CD4-positive, alpha-beta memory T cell (primary cell): ENCODE results near the gene RNF180. TPM values are rescaled to one million over a fixed set of nuclear protein-coding genes. Genes with fewer than 3 reads are reported as not detected.
"Not testable (repeated sequence)": the region's sequence is repeated elsewhere in the genome, so short reads cannot be mapped to it uniquely, and the experiment has no call there.

Experiments
- CTCF ChIA-PET: fragments of 350-600 bp; sonication (Branson Sonifier 250); formaldehyde crosslinking; loops from one replicate; lab custom pipeline; 2021; ENCODE audit warnings: inconsistent platforms; ENCODE audit not compliant: partially characterized antibody; lab: Charles Lee
- POLR2A ChIA-PET: fragments of 350-600 bp; sonication (Branson Sonifier 250); formaldehyde crosslinking; loops from one replicate; lab custom pipeline; 2021; ENCODE audit not compliant: partially characterized antibody; lab: Charles Lee
- DNase-seq, 5 donors: peaks; one replicate each; pipeline versions ENCODE4 v3.0.0 to v3.0.0-alpha.2; 2020 to 2022; ENCODE audit warnings: mixed read lengths in 1 of 5
- H3K27ac ChIP-seq: one replicate; pipeline ENCODE4 v1.7.0; 2013; ENCODE audit warnings: low read depth, low read length
- H3K27me3 ChIP-seq: 2 replicates; pipeline ENCODE4 v1.7.0; 2013; ENCODE audit warnings: mild to moderate bottlenecking, low read length, moderate library complexity; ENCODE audit not compliant: insufficient read depth
- H3K36me3 ChIP-seq: 2 replicates; pipeline ENCODE4 v1.7.0; 2013; ENCODE audit warnings: mild to moderate bottlenecking, low read length, moderate library complexity; ENCODE audit not compliant: insufficient read depth
- H3K4me1 ChIP-seq: 2 replicates; pipeline ENCODE4 v1.7.0; 2013; ENCODE audit warnings: mild to moderate bottlenecking, low read length, moderate library complexity; ENCODE audit not compliant: insufficient read depth
- H3K4me3 ChIP-seq, 2 donors: one replicate each; pipeline ENCODE4 v1.7.0; 2013; ENCODE audit warnings: low read length in 2 of 2, mild to moderate bottlenecking in 1 of 2
- H3K9me3 ChIP-seq, 2 donors: one replicate each; pipeline ENCODE4 v1.7.0; 2013; ENCODE audit warnings: low read length in 2 of 2, control low read depth in 1 of 2; ENCODE audit not compliant: control insufficient read depth in 1 of 2
- H3K27ac Mint-ChIP-seq, 7 donors: one replicate each; pipeline ENCODE4 v1.8.0; 2020 to 2021; ENCODE audit warnings: mixed read lengths in 7 of 7, mild to moderate bottlenecking in 6 of 7, inconsistent platforms in 3 of 7, moderate library complexity in 3 of 7
- H3K27me3 Mint-ChIP-seq, 2 donors: one replicate each; pipeline ENCODE4 v1.8.0; 2020 to 2021; ENCODE audit warnings: mixed read lengths in 2 of 2
- H3K36me3 Mint-ChIP-seq, 2 donors: one replicate each; pipeline ENCODE4 v1.8.0; 2020 to 2021; ENCODE audit warnings: mixed read lengths in 2 of 2, inconsistent platforms in 1 of 2, mild to moderate bottlenecking in 1 of 2
- H3K4me1 Mint-ChIP-seq, 4 donors: one replicate each; pipeline ENCODE4 v1.8.0; 2020 to 2021; ENCODE audit warnings: mixed read lengths in 4 of 4, mild to moderate bottlenecking in 1 of 4
- H3K4me3 Mint-ChIP-seq, 8 donors: one replicate each; pipeline ENCODE4 v1.8.0; 2020 to 2021; ENCODE audit warnings: mixed read lengths in 8 of 8, mild to moderate bottlenecking in 7 of 8, moderate library complexity in 6 of 8, inconsistent platforms in 3 of 8
- H3K9me3 Mint-ChIP-seq, 8 donors: one replicate each; pipeline ENCODE4 v1.8.0; 2020 to 2021; ENCODE audit warnings: mixed read lengths in 8 of 8, mild to moderate bottlenecking in 5 of 8, inconsistent platforms in 3 of 8, moderate library complexity in 1 of 8
- intact Hi-C: fragments of 100-400 bp; cut with micrococcal nuclease; formaldehyde crosslinking; loops from one replicate; pipeline ENCODE4 v1.15.1; 2023
- polyA plus RNA-seq, 2 donors: library from polyadenylated mRNA; unstranded; fragments of 300-500 nt; fragmentation: Illumina TruSeq; gene quantifications; one replicate each; pipeline ENCODE4 v1.2.3, GENCODE V29; 2021
- total RNA-seq, 2 experiments: library from RNA; stranded (reverse); gene quantifications; one replicate each; pipeline ENCODE4 v1.2.3, GENCODE V29; 2021

RNF180 gene
- total and polyA plus RNA-seq, 4 experiments from 2014 or later, result not detected

DNA sequence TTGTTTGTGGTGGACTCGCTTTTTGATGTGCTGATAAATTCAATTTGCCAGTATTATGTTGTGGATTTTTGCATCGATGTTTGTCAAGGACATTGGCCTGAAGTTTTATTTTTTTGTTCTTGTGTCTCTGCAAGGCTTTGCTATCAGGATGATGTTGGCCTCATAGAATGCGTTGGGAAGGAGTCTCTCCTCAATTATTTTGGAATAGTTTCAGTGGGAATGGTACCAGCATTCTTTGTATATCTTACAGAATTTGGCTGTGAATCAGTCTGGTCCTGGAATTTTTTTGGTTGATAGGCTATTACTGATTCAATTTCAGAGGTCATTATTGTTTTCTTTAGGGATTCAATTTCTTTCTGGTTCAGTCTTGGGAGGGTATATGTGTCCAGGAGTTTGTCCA lies 198.8 kb downstream of the RNF180 start:
- H3K27ac ChIP-seq, result no peak overlapping the region
- peaks cover 0 to 33% (median 12%) of the 10 kb centered on the region in 8 donors for H3K9me3 Mint-ChIP-seq
- ChIA-PET CTCF (no interaction called here), POLR2A (no interaction called here)
- DNase-seq, result no peak
- no peaks in the 10 kb centered on the region for H3K36me3 ChIP-seq
- no peaks in the 10 kb centered on the region for H3K4me1 ChIP-seq
- intact Hi-C loops, result no loop called here
- no peak overlapping the region for H3K27ac Mint-ChIP-seq
- H3K27me3 ChIP-seq, result no peaks in the 10 kb centered on the region
- H3K36me3 Mint-ChIP-seq, result no peaks in the 10 kb centered on the region
- no peaks in the 10 kb centered on the region for H3K4me1 Mint-ChIP-seq
- no peak overlapping the region for H3K4me3 ChIP-seq
- no peak overlapping the region for H3K4me3 Mint-ChIP-seq
- H3K9me3 ChIP-seq, result no peaks in the 10 kb centered on the region
- no peaks in the 10 kb centered on the region for H3K27me3 Mint-ChIP-seq

DNA sequence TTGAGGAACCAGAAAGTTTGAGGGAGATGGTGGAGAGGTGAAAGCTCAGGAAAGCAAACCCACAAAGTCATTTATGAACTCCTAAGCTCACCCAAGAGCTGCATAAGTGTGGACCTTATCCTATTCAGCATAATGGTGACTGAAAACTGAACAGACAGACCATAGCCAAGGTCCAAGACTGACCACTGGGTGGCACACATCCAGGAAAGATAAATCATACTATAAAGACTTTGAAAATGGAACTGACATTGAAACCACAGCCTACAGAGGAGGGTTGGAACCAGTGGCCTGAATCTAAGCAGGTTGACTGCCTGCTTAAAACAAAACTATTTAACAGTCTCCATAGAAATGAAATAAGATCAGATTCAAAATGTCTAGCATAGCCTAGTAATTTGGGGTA lies 219.1 kb downstream of the RNF180 start:
- ChIA-PET CTCF (no interaction called here), POLR2A (no interaction called here)
- H3K4me1 ChIP-seq, result no peaks in the 10 kb centered on the region
- H3K27me3 Mint-ChIP-seq, result no peaks in the 10 kb centered on the region
- no peaks in the 10 kb centered on the region for H3K36me3 ChIP-seq
- H3K36me3 Mint-ChIP-seq, result no peaks in the 10 kb centered on the region
- H3K4me1 Mint-ChIP-seq, result no peaks in the 10 kb centered on the region
- no peaks in the 10 kb centered on the region for H3K9me3 ChIP-seq
- intact Hi-C loops, result no loop called here
- no peak overlapping the region for H3K27ac Mint-ChIP-seq
- H3K27me3 ChIP-seq, result no peaks in the 10 kb centered on the region
- H3K4me3 ChIP-seq, result no peak overlapping the region
- DNase-seq, result no peak
- H3K9me3 Mint-ChIP-seq, result peaks cover 0 to 4% (median under 1%) of the 10 kb centered on the region in 8 donors
- H3K4me3 Mint-ChIP-seq, result no peak overlapping the region
- H3K27ac ChIP-seq, result no peak overlapping the region

DNA sequence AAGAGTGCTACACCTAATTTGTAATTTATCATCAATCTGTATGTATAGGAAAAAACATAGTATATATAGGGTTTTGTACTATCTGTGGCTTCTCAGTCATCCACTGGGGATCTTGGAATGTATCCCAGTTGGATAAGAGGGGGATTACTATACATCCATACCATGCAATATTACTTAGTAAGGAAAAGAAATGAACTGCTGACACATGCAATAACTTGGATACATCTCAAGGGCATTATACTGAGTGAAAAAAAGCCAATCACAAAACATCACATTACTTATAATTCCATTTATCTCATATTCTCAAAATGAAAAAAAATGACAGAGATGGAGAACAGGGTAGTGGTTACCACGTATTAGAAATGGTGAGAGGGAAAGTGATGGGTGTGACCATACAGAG lies 231.9 kb downstream of the RNF180 start:
- Histone ChIP-seq H3K36me3 (no peaks in the 10 kb centered on the region), H3K4me3 (no peak overlapping the region), H3K9me3 (no peaks in the 10 kb centered on the region), H3K27me3 (no peaks in the 10 kb centered on the region), H3K4me1 (no peaks in the 10 kb centered on the region), H3K27ac (no peak overlapping the region)
- Mint-ChIP-seq H3K27me3 (no peaks in the 10 kb centered on the region), H3K36me3 (no peaks in the 10 kb centered on the region), H3K4me3 (no peak overlapping the region), H3K27ac (no peak overlapping the region), H3K4me1 (no peaks in the 10 kb centered on the region), H3K9me3 (peaks cover 0 to 11% (median 6%) of the 10 kb centered on the region in 8 donors)
- DNase-seq, result no peak
- POLR2A ChIA-PET, result no interaction called here
- CTCF ChIA-PET, result no interaction called here
- intact Hi-C loops, result no loop called here

DNA sequence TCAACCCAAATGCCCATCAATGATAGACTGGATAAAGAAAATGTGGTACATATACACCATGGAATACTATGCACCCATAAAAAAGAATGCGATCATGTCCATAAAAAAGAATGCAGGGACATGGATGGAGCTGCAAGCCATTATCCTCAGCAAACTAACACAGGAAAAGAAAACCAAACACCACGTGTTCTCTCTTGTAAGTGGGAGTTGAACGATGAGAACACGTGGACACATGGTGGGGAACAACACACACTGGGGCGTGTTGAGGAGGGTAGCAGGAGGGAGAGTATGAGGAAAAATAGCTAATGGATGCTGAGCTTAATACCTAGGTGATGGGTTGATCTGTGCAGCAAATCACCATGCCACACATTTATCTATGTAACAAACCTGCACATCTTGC lies 233.1 kb downstream of the RNF180 start:
- H3K27me3 ChIP-seq, intact Hi-C loops, H3K4me1 ChIP-seq, CTCF ChIA-PET, POLR2A ChIA-PET, H3K4me1 Mint-ChIP-seq, DNase-seq, H3K36me3 ChIP-seq, H3K4me3 Mint-ChIP-seq, H3K27ac Mint-ChIP-seq, H3K9me3 ChIP-seq, H3K36me3 Mint-ChIP-seq, H3K27me3 Mint-ChIP-seq, H3K27ac ChIP-seq, H3K4me3 ChIP-seq: not testable (repeated sequence)
- H3K9me3 Mint-ChIP-seq, result peaks cover 0 to 11% (median 6%) of the 10 kb centered on the region in 8 donors

DNA sequence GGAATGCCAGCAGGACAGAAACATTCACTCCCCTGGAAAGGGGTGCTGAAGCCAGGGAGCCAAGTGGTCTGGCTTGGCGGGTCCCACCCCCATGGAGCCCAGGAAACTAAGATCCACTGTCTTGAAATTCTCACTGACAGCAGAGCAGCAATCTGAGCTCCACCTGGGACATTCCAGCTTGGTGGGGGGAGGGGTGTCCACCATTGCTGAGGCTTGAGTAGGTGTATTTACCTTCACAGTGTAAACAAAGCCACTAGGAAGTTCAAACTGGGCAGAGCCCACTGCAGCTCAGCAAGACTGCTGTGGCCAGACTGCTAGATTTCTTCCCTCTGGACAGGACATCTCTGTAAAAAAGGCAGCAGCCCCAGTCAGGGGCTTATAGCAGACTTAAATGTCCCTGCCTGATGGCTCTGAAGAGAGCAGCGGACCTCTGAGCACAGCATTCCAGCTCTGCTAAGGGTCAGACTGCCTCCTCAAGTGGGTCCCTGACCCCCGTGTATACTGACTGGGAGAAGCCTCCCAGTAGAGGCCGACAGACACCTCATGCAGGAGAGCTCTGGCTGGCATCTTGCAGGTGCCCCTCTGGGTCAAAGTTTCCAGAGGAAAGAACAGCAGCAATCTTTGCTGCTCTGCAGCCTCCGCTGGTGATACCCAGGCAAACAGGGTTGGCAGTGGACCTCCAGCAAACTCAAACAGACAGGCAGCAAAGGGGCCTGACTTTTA lies 241.6 kb downstream of the RNF180 start:
- H3K4me1 ChIP-seq, H3K36me3 ChIP-seq, DNase-seq, H3K27ac ChIP-seq, H3K9me3 ChIP-seq, H3K27me3 Mint-ChIP-seq, H3K27me3 ChIP-seq, H3K27ac Mint-ChIP-seq, H3K36me3 Mint-ChIP-seq, H3K4me3 Mint-ChIP-seq, H3K4me1 Mint-ChIP-seq, CTCF ChIA-PET, POLR2A ChIA-PET, H3K4me3 ChIP-seq, intact Hi-C loops: not testable (repeated sequence)
- H3K9me3 Mint-ChIP-seq, result peaks cover 0 to 39% (median 13%) of the 10 kb centered on the region in 8 donors

DNA sequence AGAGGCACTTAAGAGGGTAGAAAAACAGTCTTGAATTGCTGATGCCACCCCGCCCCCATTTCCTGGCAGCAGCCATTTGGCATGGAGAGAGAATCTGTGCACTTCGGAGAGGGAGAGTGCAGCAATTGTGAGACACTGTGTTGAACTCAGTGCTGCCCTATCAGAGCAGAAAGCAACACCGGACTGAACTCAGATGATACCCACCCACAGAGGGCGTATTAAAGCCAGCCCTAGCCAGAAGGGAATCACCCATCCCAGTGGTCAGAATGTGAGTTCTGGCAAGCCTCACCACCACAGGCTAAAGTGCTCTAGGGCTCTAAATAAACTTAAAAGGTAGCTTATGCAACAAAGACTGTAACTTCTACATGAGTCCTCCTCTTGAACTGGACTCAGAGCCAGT lies 251.7 kb downstream of the RNF180 start:
- H3K27ac Mint-ChIP-seq, result no peak overlapping the region

DNA sequence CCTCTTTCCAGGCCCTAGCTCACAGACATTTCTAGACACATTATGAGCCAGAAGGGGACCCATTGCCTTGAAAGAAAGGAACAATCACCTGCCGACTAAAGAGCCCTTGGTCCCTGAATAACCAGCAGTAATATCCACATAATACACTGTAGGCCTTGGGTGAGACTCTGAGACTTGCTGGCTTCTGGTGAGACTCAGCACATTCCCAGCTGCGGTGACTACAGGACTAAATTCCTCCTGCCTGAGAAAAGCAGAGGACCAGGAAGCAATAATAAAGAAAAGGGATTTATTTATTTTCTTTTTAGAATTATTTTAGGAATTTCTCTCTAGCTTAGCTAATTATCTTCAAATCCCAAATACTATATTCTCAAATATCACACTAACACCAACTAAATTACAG lies 252.4 kb downstream of the RNF180 start:
- DNase-seq, result no peak
- Mint-ChIP-seq H3K4me1 (no peaks in the 10 kb centered on the region), H3K27ac (no peak overlapping the region), H3K4me3 (no peak overlapping the region), H3K27me3 (no peaks in the 10 kb centered on the region), H3K36me3 (no peaks in the 10 kb centered on the region), H3K9me3 (peaks cover 2 to 13% (median 3%) of the 10 kb centered on the region in 8 donors)
- H3K4me3 ChIP-seq, result no peak overlapping the region
- H3K27ac ChIP-seq, result no peak overlapping the region
- no peaks in the 10 kb centered on the region for H3K9me3 ChIP-seq
- H3K27me3 ChIP-seq, result no peaks in the 10 kb centered on the region
- CTCF ChIA-PET, result no interaction called here
- H3K36me3 ChIP-seq, result no peaks in the 10 kb centered on the region
- POLR2A ChIA-PET, result no interaction called here
- intact Hi-C loops, result no loop called here
- H3K4me1 ChIP-seq, result no peaks in the 10 kb centered on the region

More for the DNA sequence above, 251.7 kb downstream of the RNF180 start:
- Histone ChIP-seq H3K36me3 (no peaks in the 10 kb centered on the region), H3K27me3 (no peaks in the 10 kb centered on the region), H3K4me1 (no peaks in the 10 kb centered on the region), H3K27ac (no peak overlapping the region), H3K4me3 (no peak overlapping the region), H3K9me3 (no peaks in the 10 kb centered on the region)
- no peaks in the 10 kb centered on the region for H3K36me3 Mint-ChIP-seq
- no peak overlapping the region for H3K4me3 Mint-ChIP-seq
- POLR2A ChIA-PET, result no interaction called here
- intact Hi-C loops, result no loop called here
- DNase-seq, result no peak
- CTCF ChIA-PET, result no interaction called here
- H3K9me3 Mint-ChIP-seq, result peaks cover 0 to 13% (median 3%) of the 10 kb centered on the region in 8 donors
- H3K4me1 Mint-ChIP-seq, result no peaks in the 10 kb centered on the region
- no peaks in the 10 kb centered on the region for H3K27me3 Mint-ChIP-seq
